K562 (cell line): ENCODE results near the gene LHX3. TPM values are rescaled to one million over a fixed set of nuclear protein-coding genes. Genes with fewer than 3 reads are reported as not detected.

Source experiments
- FOXK2 ChIP-seq, 2 experiments: fragments of 450-650 bp; IDR thresholded peaks in 1 of 2; conservative IDR thresholded peaks in 1 of 2; 2 replicates each; pipeline ENCODE4 v1.6.1; 2016; ENCODE audit warnings: low read depth in 2 of 2, mild to moderate bottlenecking in 1 of 2
- ZBED1 ChIP-seq: IDR thresholded peaks from 2 replicates; pipeline ENCODE4 v1.6.1; 2014
- ZNF347 ChIP-seq: fragments of 450-650 bp; formaldehyde crosslinking; IDR thresholded peaks from 2 replicates; pipeline ENCODE4 v1.4.0; 2020; ENCODE audit warnings: low read depth, mild to moderate bottlenecking, moderate library complexity
- ZNF707 ChIP-seq: fragments of 250-450 bp; sonication (Bioruptor Pico); conservative IDR thresholded peaks from 2 replicates; pipeline ENCODE4 v1.8.0; 2022; ENCODE audit warnings: inconsistent platforms, mild to moderate bottlenecking, moderate library complexity
- polyA plus RNA-seq, 8 experiments: library from polyadenylated mRNA; depleted of rRNA in 4 of 8; stranded (reverse) in 5 of 8; unstranded in 3 of 8; fragments of >200 nt; fragmentation: Nextera tagmentation in 2 of 8; fragmentation: Illumina TruSeq in 1 of 8; extraction: Ambion mirVana in 2 of 8; extraction: Trizol in 1 of 8; gene quantifications; 2 replicates each; pipeline versions ENCODE4 v1.2.1 to v1.2.3, GENCODE V29; 2011 to 2014; ENCODE audit warnings: inconsistent platforms in 1 of 8, missing spikeins in 1 of 8
- total RNA-seq, 7 experiments: library from RNA; depleted of rRNA in 6 of 7; stranded (reverse); fragments of >200 nt in 6 of 7; fragmentation: Illumina TruSeq in 2 of 7; extraction: Trizol in 2 of 7; gene quantifications; 2 replicates each; pipeline versions ENCODE4 v1.2.1 to v1.2.3, GENCODE V29; 2011 to 2021; ENCODE audit warnings: low replicate concordance in 1 of 7
- TF ChIP-seq, protein P1 (sequence below), 2 experiments: IDR thresholded peaks in 1 of 2; conservative IDR thresholded peaks in 1 of 2; 2 replicates each; pipeline ENCODE4 v1.6.1; 2016; ENCODE audit warnings: low read depth in 2 of 2, mild to moderate bottlenecking in 1 of 2, missing compliant biosample characterization in 1 of 2, missing genetic modification characterization in 1 of 2, moderate library complexity in 1 of 2
- TF ChIP-seq, protein P2 (sequence below): fragments of 450-650 bp; IDR thresholded peaks from 2 replicates; pipeline ENCODE4 v1.6.1; 2016
- TF ChIP-seq, protein P3 (sequence below): sonication (generic); formaldehyde crosslinking; IDR thresholded peaks from 2 replicates; pipeline ENCODE4 v1.8.0; 2022; ENCODE audit warnings: mild to moderate bottlenecking, missing genetic modification reagents

The LHX3 gene
- total and polyA plus RNA-seq, 9 of the 15 experiments (the other 6 are each of a cell fraction or from before 2014, with no cell fraction given) = 0.09 TPM; not detected in 8

DNA sequence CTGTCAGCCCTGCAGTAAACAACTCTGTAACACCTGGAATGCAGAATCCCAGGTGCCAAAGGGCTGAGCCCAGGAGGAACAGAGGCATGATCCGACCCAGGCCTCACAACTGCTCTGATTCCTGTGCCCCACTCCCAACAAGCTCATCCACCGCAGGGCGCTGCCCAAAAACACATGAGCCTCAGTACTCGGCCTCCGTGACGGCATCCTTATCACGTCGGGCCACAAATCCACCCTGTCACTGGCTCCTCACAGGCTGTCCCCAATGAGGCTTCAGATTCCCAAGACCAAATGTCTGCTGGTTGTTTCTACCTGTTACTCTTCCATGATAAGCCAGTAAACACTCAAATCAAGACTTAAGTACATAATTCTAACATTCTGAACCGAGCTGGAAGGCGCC, 25.4 kb upstream of the LHX3 start (continued):
- TF ChIP-seq, protein P1, sequence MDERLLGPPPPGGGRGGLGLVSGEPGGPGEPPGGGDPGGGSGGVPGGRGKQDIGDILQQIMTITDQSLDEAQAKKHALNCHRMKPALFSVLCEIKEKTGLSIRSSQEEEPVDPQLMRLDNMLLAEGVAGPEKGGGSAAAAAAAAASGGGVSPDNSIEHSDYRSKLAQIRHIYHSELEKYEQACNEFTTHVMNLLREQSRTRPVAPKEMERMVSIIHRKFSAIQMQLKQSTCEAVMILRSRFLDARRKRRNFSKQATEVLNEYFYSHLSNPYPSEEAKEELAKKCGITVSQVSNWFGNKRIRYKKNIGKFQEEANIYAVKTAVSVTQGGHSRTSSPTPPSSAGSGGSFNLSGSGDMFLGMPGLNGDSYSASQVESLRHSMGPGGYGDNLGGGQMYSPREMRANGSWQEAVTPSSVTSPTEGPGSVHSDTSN (CRISPR knock-in tag; IDR thresholded peaks at IDR 0.05; ENCODE audit: low read depth) = no peak
- TF ChIP-seq, protein P1 (tag; conservative IDR thresholded peaks at IDR 0.05; ENCODE audit: low read depth) = peak; percentile 45
- TF ChIP-seq ZBED1 (no peak), FOXK2 (conservative IDR thresholded peaks at IDR 0.05 in 1 of 2, IDR thresholded peaks at IDR 0.05 in 1 of 2; ENCODE audit: low read depth in 2 of 2) (no peak), ZNF707 (CRISPR knock-in tag) (no peak), ZNF347 (CRISPR knock-in tag) (no peak)
- TF ChIP-seq, protein P2, sequence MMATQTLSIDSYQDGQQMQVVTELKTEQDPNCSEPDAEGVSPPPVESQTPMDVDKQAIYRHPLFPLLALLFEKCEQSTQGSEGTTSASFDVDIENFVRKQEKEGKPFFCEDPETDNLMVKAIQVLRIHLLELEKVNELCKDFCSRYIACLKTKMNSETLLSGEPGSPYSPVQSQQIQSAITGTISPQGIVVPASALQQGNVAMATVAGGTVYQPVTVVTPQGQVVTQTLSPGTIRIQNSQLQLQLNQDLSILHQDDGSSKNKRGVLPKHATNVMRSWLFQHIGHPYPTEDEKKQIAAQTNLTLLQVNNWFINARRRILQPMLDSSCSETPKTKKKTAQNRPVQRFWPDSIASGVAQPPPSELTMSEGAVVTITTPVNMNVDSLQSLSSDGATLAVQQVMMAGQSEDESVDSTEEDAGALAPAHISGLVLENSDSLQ = peak; percentile 74
- TF ChIP-seq, protein P3, sequence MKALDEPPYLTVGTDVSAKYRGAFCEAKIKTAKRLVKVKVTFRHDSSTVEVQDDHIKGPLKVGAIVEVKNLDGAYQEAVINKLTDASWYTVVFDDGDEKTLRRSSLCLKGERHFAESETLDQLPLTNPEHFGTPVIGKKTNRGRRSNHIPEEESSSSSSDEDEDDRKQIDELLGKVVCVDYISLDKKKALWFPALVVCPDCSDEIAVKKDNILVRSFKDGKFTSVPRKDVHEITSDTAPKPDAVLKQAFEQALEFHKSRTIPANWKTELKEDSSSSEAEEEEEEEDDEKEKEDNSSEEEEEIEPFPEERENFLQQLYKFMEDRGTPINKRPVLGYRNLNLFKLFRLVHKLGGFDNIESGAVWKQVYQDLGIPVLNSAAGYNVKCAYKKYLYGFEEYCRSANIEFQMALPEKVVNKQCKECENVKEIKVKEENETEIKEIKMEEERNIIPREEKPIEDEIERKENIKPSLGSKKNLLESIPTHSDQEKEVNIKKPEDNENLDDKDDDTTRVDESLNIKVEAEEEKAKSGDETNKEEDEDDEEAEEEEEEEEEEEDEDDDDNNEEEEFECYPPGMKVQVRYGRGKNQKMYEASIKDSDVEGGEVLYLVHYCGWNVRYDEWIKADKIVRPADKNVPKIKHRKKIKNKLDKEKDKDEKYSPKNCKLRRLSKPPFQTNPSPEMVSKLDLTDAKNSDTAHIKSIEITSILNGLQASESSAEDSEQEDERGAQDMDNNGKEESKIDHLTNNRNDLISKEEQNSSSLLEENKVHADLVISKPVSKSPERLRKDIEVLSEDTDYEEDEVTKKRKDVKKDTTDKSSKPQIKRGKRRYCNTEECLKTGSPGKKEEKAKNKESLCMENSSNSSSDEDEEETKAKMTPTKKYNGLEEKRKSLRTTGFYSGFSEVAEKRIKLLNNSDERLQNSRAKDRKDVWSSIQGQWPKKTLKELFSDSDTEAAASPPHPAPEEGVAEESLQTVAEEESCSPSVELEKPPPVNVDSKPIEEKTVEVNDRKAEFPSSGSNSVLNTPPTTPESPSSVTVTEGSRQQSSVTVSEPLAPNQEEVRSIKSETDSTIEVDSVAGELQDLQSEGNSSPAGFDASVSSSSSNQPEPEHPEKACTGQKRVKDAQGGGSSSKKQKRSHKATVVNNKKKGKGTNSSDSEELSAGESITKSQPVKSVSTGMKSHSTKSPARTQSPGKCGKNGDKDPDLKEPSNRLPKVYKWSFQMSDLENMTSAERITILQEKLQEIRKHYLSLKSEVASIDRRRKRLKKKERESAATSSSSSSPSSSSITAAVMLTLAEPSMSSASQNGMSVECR (CRISPR knock-in tag) = no peak
